HepG2 (cell line): Measurements from ENCODE around the gene SLC1A2. TPM values are rescaled to one million over a fixed set of nuclear protein-coding genes. Genes with fewer than 3 reads are reported as not detected.

ENCODE experiments used
- MIER3 ChIP-seq: IDR thresholded peaks from 2 replicates; pipeline ENCODE4 v1.6.1; 2016; ENCODE audit warnings: missing compliant biosample characterization, borderline replicate concordance
- NFAT5 ChIP-seq: sonication (generic); formaldehyde crosslinking; IDR thresholded peaks from 2 replicates; pipeline ENCODE4 v1.4.0; 2020; ENCODE audit warnings: missing genetic modification reagents
- NR2C2 ChIP-seq: sonication (generic); formaldehyde crosslinking; IDR thresholded peaks from 2 replicates; pipeline ENCODE4 v1.4.0; 2020; ENCODE audit warnings: missing genetic modification reagents, mild to moderate bottlenecking, moderate library complexity, borderline replicate concordance
- SCMH1 ChIP-seq: sonication (generic); formaldehyde crosslinking; IDR thresholded peaks from 2 replicates; pipeline ENCODE4 v1.9.0; 2021; ENCODE audit warnings: missing genetic modification reagents, mild to moderate bottlenecking, borderline replicate concordance
- SMC3 ChIP-seq: IDR thresholded peaks from 2 replicates; pipeline ENCODE4 v1.6.1; 2011; ENCODE audit warnings: low read length, improper control_type of control experiment
- SPEN ChIP-seq: sonication (generic); formaldehyde crosslinking; IDR thresholded peaks from 2 replicates; pipeline ENCODE4 v1.5.1; 2020; ENCODE audit warnings: low read depth, mild to moderate bottlenecking, missing genetic modification reagents
- YEATS2 ChIP-seq: sonication (generic); formaldehyde crosslinking; IDR thresholded peaks from 2 replicates; pipeline ENCODE4 v1.4.0; 2020; ENCODE audit warnings: missing genetic modification reagents, borderline replicate concordance
- ZHX2 ChIP-seq, 2 experiments: sonication (generic) in 1 of 2; formaldehyde crosslinking in 1 of 2; IDR thresholded peaks; 2 replicates each; pipeline versions ENCODE4 v1.6.1 to v1.9.0; 2014 to 2022; ENCODE audit warnings: antibody characterized with exemption in 1 of 2, borderline replicate concordance in 1 of 2, inconsistent platforms in 1 of 2, low read depth in 1 of 2, missing genetic modification reagents in 1 of 2
- ZNF121 ChIP-seq: sonication (generic); formaldehyde crosslinking; IDR thresholded peaks from 2 replicates; pipeline ENCODE4 v1.5.0; 2020; ENCODE audit warnings: mild to moderate bottlenecking, missing genetic modification reagents
- ZNF142 ChIP-seq: sonication (generic); formaldehyde crosslinking; IDR thresholded peaks from 2 replicates; pipeline ENCODE4 v1.4.0; 2020; ENCODE audit warnings: missing genetic modification reagents
- polyA plus RNA-seq, 8 experiments: library from polyadenylated mRNA; depleted of rRNA in 3 of 8; stranded (reverse) in 7 of 8; unstranded in 1 of 8; fragments of >200 nt; fragmentation: Illumina TruSeq in 4 of 8; extraction: Trizol in 4 of 8; gene quantifications; 2 replicates each; pipeline versions ENCODE4 v1.2.1 to v1.2.3, GENCODE V29; 2011 to 2016; ENCODE audit warnings: low read depth in 4 of 8, missing spikeins in 1 of 8, mixed read lengths in 1 of 8; ENCODE audit not compliant: insufficient read depth in 1 of 8
- total RNA-seq, 5 experiments: library from RNA; depleted of rRNA; stranded (reverse); fragments of >200 nt; fragmentation: Illumina TruSeq; extraction: Trizol; gene quantifications; 2 replicates each; pipeline ENCODE4 v1.2.3, GENCODE V29; 2016; ENCODE audit warnings: low read depth in 1 of 5

Gene SLC1A2
- total and polyA plus RNA-seq, 2 of the 13 experiments (the other 11 are each of a cell fraction or from before 2014, with no cell fraction given) = 23.2 to 43.2 TPM

DNA sequence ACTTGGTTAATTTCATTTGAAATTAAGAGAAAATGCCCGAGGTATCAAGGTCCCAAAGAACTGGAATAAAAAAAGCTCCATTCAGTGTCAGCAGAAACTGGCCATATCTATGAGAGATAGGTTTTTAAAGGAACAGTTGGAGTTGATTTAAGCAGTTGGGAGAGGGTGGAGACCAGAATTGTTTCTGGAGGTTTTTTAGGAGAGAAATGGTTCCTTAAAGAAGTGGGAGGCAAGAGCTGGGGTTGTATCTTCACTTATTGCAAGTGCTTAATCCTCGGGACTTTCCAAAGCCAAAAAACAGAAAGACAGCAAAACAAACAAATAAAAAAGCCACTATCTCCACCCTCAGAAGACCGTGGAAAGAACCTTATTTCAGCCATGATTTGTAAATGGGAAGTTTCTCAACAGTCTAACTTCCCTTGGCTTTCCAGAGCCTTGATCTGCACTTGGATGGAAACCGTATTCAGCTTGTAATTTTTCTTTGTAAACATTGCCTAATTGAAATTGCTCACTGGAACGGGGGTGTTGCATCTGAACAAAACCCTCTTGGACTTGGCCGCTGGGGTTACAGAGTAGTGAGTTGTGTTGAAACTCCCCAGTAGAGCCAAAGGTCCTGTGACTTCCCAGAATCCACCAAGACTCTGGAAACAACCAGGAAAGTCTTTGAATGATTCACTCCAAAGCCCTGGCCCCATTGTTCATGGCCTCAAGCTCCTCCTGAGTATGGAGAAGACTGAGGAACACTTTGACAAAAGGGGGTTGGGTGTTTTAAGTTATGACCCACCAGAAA, 115.6 kb downstream of the SLC1A2 start (continued):
- TF ChIP-seq ZNF142 (CRISPR knock-in tag) = no peak
- no peak for TF ChIP-seq SPEN (CRISPR knock-in tag)
- peak; percentile 35; the same call in 1 of the 2 replicates for TF ChIP-seq NR2C2 (CRISPR knock-in tag)
- TF ChIP-seq SCMH1 (CRISPR knock-in tag) = no peak
- TF ChIP-seq NFAT5 (CRISPR knock-in tag) = no peak
- TF ChIP-seq SMC3 = no peak; the same call in 1 of the 2 replicates
- TF ChIP-seq ZNF121 (CRISPR knock-in tag) = no peak
- TF ChIP-seq MIER3 (CRISPR knock-in tag) = 0 out of 2 replicates have a peak, but pooled peaks have one; percentile 50
- TF ChIP-seq ZHX2 (IDR thresholded peaks at IDR 0.05; ENCODE audit: low read depth) = no peak
- no peak for TF ChIP-seq ZHX2 (CRISPR knock-in tag; IDR thresholded peaks at IDR 0.05; ENCODE audit: borderline replicate concordance)
- peak; percentile 52; the same call in 1 of the 2 replicates for TF ChIP-seq YEATS2
